ENCODE data around the gene MEGF11.

DNA sequence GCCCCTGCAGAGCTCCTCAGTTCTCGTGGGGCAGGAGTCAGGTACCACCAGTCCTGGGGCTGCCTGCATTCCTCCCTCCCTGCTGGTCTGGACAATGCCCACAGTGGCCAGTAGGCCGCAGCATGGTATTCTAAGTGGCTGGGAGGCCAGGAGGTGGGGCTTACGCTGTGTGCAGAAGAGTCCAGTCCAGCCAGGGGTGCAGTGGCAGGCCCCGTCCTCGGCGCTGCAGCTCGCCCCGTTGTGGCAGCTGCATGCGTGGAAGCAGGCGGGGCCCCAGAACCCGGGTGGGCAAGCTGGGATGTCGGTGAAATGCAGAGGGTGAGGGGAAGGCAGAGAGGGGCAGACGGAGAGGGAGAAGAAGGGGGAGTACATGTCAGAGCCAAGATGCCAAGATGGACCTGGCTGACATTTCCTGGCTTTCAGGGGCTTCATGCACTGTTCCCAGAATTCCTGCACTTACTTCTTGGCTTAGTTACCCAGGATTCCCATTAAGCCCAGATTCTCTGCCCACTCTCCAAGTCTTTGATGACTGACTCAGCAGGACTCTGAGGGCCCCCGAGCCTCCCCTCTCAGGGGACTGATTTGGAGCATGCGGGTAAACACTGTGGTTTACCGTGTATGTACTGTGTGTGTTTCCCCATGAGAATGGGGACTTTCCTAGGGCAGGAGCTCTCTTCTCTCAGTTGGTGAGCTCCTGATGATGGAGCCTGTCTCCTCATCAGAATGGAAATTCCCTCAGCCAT is 336.7 kb downstream of the MEGF11 start:
- TF ChIP-seq, protein P1, sequence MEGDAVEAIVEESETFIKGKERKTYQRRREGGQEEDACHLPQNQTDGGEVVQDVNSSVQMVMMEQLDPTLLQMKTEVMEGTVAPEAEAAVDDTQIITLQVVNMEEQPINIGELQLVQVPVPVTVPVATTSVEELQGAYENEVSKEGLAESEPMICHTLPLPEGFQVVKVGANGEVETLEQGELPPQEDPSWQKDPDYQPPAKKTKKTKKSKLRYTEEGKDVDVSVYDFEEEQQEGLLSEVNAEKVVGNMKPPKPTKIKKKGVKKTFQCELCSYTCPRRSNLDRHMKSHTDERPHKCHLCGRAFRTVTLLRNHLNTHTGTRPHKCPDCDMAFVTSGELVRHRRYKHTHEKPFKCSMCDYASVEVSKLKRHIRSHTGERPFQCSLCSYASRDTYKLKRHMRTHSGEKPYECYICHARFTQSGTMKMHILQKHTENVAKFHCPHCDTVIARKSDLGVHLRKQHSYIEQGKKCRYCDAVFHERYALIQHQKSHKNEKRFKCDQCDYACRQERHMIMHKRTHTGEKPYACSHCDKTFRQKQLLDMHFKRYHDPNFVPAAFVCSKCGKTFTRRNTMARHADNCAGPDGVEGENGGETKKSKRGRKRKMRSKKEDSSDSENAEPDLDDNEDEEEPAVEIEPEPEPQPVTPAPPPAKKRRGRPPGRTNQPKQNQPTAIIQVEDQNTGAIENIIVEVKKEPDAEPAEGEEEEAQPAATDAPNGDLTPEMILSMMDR (IDR thresholded peaks at IDR 0.05): peak; percentile 33 to 75 (median 35)
- TF ChIP-seq POLR2A (IDR thresholded peaks at IDR 0.05): no peak
- no peak for TF ChIP-seq EP300 (IDR thresholded peaks at IDR 0.05)
